C1 segment of cervical spinal cord (tissue), 14 donors: ENCODE data around the gene UTP15.

Source experiments
- DNase-seq, 14 donors: peaks; one replicate each; lab custom pipeline; 2025; lab: John Stamatoyannopoulos, UW

Gene UTP15

DNA sequence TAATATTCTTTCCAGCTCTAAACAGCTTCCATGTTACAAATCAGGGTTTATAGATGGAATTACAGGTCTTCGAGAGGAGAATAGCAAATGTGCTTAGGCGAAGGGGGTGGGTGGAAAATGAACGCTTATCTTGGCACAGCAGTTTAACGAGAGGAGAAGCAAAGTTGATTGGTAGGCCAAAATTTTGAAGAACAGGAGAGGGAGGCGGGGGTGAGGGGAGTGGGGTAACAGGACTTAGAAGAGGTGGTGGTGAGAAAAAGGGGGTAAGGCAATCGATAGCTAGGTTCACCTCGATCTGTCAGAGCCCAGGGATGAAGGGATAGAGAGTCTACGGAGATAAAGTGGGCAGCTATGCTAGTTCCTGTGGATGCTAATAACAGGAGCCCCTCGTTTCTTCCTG lies 868 bp upstream of the UTP15 start:
- DNase-seq, result no peak

DNA sequence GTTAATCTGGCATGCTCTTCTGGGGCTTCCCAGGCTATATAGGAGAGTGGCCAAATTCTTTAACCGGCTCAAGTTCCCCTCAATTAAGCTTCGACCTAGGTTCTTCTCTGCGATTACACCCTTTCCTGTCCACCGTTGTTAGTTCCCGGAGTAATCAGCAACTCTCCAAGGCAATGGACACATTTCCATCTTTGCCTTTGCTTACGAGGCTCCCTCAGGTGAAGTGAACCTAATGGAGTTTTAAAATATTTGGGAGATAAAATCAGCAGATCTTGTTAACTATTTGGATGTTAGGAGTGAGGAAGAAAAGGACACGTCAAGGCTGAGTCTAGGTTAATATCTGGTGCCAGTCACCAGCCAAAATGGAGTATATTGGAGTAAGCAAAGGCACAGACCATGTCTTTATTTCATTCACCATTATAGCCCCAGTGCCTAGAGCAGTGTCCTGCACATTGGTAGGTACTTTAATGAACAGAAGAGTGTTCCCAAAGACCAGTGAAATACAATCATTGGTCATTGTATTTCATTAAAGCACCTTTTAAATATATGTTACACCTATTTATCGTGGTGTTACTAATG lies 515 bp downstream of the UTP15 start:
- DNase-seq, result no peak

DNA sequence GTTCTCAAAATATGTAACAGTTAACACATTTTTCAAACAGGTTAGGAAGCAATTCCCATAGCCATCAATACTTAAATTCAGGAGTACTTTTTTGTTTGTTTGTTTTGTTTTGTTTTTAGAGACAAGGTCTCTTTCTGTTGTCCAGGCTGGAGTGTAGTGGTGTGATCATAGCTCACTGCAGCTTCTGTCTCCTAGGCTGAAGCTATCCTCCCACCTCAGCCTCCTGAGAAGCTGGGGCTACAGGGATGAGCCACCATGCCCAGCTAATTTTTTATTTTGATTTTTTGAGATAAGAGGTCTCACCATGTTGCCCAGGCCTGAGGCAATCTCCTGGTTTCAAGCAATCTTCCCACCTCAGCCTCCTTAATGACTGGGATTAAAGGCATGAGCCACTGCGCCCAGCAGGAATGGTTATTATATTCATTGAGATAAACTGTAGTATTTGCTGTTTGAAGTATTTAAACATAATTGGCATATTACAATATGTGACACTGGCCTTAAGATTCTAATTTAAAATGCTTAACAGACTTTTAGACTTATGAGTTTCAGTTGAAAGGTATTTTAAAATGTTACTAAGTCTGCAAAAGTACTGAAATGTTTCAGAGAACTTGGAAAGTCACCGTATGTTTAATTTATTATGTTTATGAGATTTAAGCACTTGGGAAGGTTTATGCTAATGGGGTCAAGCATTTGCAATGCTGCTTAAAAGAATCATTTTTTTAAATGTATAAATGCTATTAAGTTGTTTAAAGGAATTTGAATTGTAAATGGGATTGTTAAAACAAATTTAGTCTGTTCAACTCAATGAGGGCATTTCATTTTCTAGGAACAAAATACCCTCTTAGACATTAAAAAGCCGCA lies 17.0 kb downstream of the UTP15 start:
- DNase-seq, result no peak

DNA sequence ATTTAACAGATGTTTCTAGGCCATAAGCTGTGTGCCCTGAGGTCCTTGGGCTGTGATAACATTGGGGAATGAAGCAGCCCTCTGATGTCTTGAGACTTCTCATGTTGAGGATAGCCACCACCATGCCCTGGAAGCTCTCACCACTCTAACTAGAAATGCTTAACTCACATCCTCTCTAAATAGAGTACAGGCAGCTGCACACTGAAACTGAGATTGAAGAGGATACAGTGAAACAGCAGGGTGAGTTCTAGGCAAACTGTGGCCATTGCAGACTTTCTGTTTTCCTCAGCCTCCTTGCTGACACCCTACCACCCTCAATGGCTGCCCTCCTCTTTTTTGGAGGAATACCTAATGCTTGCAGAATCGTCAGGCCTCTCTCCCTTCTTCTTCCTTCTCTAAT lies 22.4 kb downstream of the UTP15 start:
- no peak for DNase-seq

DNA sequence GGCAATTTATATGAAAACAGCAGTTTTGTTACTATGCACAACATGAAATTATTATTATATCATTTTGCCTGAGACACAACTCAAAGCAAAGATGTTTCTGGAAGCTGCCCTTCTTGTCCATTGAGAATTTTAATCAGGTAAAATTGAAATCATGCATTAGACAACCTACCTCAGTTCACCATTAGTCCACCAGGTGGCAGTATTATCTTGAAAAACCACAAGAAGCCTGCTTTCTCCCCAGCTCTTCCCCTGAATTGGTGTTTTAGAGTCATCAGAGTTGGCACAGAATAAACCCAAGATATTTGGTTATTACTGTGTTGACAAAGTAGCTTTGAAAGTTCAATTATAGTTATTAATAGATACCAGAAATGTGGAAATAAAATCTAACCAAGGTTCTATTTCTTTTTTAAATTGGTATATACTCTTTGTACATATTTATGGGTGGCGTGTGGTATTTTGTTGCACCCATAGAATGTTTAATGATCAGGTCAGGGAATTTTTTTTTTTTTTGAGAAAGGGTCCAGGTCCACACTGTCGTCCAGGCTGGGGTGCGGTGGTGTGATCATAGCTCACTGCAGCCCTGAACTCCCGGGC lies 25.7 kb downstream of the UTP15 start:
- peak in 3 of 14 donors; percentile 5 to 39 (median 27) for DNase-seq

DNA sequence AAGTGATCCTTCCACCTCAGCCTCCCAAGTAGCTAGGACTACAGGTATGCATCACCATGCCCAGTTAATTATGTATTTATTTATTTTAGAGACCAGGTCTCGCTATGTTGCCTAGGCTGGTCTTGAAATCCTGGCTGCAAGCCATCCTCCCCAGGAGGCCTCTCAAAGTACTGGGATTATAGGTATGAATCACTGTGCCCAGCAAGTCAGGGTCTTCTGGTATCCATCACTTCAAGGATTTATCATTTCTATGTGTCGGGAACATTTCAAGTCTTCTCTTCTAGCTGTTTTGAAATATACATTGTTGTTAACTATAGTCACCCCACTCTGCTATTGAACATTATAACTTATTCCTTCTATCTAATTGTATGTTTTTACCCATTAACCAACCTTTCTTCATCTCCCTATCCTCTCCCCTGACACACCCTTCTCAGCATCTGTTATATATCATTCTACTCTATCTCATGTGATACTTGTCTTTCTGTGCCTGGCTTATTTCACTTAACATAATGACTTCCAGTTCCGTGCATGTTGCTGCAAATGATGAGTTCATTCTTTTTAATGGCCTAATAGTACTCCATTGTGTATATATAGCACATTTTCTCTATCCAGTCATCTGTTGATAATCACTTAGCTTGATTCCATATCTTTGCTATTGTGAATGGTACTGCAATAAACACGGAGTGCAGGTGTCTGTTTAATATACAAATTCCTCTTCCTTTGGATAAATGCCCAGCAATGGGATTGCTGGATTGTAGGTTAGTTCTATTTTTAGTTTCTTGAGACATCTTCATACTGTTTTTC lies 26.4 kb downstream of the UTP15 start:
- no peak for DNase-seq

DNA sequence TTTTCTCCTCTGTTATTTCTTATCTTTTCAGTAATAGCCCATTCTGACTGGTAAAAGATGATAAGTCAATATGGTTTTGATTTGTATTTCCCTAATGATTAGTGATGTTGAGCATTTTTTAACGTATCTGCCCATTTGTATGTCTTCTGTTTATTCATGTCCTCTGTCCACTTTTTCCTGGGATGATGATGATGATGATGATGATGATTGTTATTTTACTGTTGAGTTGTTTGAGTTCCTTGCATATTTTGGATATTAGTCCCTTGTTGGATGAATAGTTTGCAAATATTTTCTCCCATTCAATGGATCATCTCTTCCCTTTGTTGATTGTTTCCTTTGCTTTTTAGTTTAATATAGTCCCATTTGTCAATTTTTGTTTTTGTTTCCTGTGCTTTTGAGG lies 27.0 kb downstream of the UTP15 start:
- DNase-seq, result no peak

DNA sequence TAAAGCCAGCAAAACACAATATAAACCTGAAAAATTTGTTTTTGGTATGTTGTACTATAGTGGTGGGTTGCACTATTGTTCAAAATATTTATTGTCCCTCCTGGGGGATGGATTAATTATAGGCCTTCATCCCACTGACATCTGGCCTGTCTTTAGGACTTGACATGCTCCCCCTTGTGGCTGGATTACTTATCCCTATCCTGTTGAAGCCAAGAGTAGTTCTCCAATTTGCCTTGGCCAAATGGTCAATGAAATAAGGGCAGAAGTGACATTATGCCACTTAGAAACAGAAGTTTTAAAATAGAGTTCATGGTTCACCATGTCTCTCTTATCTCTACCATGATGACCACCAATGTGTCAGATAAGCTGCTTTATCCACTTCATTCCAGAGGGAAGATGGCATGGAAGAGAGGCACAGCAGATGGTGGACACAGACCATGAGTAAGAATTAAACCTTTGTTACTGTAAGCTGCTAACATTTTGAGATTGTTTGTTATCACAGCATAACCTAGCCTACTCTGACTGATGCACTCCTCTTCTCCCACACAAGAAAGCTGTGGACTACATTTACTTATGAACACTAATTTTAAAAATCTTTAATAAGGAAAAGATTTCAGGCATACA lies 31.3 kb downstream of the UTP15 start:
- no peak for DNase-seq

DNA sequence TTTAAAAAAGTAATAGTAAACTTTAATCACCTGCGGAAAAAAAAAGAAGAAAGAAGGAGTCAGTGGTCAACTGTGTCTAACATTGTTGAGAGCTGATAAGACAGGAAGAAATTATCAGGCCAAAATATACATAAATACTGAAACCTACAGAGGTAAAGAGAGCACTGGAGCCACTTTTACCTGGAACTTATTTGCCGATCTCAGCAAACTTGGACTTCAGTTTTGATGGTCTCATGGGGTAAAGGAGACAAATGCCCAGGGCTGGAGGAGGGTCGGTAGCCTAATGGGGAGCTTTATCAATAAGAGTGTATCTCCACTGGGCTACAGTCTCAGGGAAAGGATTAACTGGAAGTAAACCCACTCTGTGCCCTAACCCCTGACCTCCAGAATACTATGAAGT lies 33.8 kb downstream of the UTP15 start:
- no peak for DNase-seq

DNA sequence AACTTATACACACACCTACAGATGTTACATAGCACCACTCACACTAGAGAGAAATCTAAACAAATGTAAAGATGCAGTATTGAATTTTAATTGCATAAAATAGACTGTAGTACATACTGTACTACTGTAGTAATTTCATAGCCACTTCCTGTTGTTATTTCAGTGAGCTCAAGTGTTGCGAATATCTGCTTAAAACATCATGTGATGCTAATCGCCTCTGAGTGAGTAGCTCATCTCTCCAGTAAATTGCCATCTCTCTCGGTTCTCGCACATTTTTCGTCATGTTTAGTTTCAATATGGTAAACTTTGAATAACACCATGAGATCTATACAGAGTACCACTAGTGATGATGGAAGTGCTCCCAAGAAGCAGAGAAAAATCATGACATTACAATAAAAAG lies 38.5 kb downstream of the UTP15 start:
- DNase-seq, result no peak

DNA sequence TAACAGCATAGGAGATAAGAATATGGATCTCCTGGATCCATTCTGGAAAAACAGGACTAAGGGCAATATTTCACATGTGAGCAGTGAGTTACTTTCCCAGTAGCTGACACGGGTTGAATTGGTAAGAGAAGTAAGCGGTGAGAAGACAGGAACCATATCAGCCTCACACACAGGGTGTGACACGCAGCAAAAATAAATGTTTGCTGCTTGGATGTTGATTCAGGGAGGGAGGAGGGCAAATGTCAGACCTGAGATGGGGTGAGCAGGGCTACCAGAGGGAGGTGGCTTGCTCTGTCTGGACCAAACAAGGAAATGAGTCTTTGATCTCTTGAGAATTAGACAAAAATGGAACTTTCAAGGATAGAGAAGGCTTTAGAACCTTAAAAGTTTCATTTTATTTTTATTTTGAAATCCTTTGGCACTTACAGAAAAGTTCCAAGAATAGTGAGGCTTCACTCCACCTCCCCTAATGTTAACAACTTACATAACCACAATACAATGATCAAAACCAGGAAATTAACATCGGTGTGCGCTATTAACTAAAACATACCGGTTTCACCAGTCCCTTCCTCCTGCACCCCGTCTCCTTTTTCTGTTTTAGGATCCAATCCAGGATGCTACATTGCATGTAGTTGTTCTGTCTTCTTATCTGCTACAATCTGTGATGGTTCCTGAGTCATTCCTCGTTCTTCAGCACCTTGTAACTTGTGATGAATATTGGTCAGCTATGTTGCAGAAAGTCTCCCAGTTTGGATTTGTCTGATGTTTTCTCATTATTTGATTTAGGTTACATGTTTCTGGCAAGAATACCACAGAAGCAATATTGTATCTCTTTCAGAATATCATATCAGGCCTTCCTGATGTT lies 39.9 kb downstream of the UTP15 start:
- DNase-seq, result no peak

DNA sequence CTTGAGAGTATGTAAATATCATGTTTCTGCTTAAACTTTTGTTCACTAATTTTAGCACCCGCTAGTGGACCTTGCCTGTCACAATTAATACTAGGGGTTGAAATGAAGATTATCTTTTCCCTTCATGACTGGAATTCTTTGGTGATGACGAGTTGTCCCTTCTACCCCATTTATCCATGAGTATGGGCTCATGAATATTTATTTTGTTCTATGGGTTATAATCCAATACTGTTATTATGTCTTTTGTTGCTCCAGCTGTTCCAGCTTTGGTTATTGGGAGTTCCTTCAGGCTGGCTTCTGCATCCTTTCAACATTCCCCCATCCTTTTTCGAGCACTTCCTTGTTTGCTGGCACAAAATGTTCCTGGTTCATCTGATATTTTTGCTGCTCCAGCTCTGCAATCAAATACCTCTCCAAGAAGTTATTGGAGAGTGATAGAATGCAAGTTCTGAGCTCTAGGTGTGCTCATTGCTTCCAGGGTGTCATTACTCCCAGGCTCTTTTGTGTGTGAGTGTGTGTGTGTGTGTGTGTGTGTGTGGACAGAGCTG lies 40.7 kb downstream of the UTP15 start:
- DNase-seq, result no peak

DNA sequence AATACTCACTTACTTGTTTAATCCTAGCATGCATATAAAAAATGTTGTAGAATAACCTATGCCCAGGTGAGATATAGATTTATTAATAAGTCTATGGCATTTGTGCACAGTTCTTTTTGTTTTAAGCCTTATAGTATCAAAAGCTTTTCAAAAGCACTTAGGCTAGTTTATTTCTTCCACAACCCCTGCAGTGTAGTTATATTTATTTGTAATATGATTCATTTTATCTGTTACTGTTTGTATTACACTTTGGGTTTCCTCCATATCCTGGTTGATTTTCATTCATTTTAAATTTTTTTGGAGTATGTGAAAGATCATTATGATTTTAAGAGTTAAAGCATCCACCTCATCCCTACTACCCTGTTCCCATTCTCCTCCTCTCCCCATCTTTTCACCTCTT lies 41.7 kb downstream of the UTP15 start:
- DNase-seq, result no peak

DNA sequence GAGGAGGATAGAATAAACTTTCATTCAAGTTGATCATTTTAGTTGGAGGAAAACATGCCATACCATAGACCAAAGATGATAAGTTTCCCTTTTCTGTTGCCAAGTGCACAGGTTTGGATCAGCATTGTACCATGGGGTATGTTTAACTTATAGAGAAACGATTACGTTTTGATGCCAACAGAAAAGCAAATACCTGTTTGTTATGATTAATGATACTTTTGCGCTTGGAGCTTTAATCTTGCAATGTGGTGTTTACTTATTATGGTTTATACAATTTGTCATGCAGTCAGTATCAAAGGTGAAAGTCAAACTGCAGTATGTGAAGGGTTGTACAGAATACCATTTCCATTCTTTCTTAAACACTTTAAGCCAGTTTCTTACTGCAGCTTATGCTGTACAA lies 47.3 kb downstream of the UTP15 start:
- no peak for DNase-seq

DNA sequence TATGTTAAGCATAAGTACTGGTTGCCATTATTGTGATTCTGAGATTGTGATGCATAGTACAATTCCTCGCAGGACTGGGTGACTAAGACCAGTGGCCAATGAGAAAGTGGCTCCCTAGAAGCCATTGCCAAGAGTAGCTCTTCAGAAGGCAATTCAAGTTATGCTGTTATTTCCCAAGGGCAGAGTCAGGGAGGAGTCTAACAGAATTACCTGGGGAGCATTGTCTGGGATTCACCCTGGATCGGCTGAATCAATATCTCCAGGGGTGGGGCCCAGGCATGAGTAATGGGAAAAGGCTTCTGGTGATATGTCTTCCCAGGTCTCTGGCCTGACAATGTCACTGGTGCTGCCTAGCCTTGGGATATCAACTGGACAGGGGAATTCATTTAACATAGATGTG lies 49.5 kb downstream of the UTP15 start:
- DNase-seq, result no peak

DNA sequence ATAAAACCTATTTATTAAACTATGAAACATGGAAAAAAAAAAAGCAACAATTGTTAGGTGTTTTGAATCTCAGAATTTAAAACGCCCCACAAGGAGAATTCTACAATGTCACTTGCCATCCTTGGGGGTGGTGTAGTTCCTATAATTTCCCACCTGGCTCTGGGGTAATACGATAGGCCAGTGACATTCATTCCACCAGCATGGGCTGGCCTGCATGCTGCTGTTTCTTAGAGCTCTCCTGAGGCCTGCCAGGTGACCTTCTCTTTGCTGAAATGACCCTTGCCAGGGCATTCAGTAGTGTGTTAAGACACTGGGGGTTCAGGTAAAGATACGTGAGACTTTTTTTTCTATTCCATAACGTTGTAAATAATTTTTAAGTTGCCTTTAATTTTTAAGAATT lies 50.4 kb downstream of the UTP15 start:
- no peak for DNase-seq

DNA sequence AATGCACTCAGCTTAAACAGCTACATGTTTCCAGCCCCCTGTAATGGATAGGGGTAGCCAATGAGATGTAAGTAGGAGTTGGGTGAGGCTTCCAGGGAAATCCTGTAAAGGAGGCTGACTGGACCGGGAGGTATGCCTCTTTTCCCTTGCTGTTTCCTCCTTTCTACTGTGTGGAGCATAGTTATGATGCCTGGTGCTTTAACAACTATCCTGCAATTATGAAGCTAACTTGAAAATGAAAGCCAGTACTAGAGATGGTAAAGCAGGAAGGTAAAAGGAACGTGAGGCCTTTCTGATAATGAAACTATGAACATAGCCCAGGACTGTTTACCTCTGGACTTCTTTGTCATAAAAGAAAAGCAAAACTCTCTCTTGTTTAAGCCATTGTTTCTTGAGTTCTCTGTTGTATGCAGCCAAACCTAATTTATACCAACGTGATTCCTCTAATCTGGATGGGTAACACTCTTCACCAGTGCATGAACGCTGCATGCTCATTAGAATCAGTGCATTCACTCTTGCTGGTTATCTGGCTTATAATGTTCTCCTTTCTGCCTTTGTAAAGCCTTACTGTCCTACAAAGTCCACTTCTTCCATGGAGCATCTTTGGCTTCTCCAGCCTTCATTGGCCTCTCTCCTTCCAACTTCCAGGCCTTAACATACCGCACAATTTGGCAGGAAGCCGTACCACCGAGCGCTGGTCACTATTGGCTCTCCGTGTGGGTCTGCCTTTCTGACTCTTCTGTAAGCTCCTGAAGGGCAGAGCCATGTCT lies 52.2 kb downstream of the UTP15 start:
- DNase-seq, result no peak

DNA sequence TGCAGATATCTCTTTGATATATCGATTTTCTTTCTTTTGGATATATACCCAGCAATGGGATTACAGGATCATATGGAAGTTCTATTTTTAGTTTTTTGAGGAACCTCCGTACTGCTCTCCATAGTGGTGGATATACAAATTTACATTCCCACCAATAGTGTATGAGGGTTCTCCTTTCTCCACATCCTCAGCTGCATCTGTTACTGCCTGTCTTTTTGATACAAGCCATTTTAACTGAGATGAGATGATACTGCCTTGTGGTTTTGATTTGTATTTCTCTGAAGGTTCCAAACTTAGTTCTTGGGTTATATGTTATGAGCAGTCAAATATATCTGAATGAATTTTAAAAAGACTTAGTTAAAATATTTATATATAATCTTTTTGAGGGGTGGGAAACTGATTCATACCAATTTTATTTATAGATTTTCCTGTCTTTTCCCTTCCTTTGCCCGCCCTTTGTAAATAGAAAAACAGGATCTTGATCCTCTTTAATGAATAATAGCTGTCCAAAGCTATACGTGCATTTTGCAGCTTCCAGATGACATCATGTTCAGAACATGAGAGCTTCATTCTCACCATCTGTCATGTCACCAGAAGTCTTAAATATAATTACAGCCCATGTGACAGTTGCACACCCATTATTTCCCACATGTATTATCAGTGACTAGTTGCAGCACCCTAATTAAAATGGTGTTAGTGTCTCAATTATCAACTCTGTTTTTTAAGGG lies 54.2 kb downstream of the UTP15 start:
- DNase-seq, result no peak

DNA sequence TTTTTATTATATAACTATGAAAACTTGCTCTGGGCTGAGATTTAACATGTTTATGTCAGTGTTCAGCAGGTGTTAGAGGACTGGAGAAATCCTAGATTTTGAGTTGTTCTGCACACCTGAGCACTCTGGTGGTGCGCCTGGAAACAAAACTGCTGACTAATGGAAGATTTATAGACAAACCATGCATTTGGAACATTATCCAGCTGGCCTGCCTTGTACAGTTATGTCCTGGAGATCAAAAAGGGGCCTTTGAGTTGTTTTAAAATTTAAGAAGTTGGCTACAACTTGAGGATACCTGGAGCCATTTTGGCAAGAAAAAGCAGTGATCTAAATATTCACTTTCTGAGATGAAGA lies 54.8 kb downstream of the UTP15 start:
- no peak for DNase-seq
